H1 (cell line): ENCODE measurements around the gene SLC26A9. TPM values are rescaled to one million over a fixed set of nuclear protein-coding genes. Genes with fewer than 3 reads are reported as not detected.

ENCODE experiments used
- CHD7 ChIP-seq: fragments of 300-600 bp; sonication (generic); IDR thresholded peaks from 2 replicates; pipeline ENCODE4 v1.7.1; 2012; ENCODE audit warnings: low read length, moderate library complexity, mild to moderate bottlenecking, inconsistent platforms; ENCODE audit not compliant: insufficient replicate concordance
- SIRT6 ChIP-seq: IDR thresholded peaks from one replicate; pipeline ENCODE4 v1.7.1; 2012; ENCODE audit warnings: low read length, inconsistent platforms
- polyA plus RNA-seq, 7 experiments: library from polyadenylated mRNA; depleted of rRNA in 3 of 7; stranded (reverse) in 5 of 7; unstranded in 2 of 7; fragments of >200 nt in 5 of 7; fragments of 200-250 nt in 2 of 7; gene quantifications; 1 replicate in 5 of 7; 2 replicates in 1 of 7; 4 replicates in 1 of 7; pipeline versions ENCODE4 v1.2.1 to v1.2.3, GENCODE V29; 2011 to 2013; ENCODE audit warnings: missing spikeins in 2 of 7, mixed read lengths in 2 of 7
- total RNA-seq: library from RNA; stranded (reverse); fragmentation: NEBNext Ultra II Directional; extraction: Animal tissue kit (Norgen Biotek cat#: 25700); gene quantifications from 2 replicates; pipeline ENCODE4 v1.2.1, GENCODE V29; 2021
- TF ChIP-seq, protein P1 (sequence below), 3 experiments: IDR thresholded peaks; 1 replicate in 2 of 3; 2 replicates in 1 of 3; pipeline versions ENCODE4 v1.5.1 to v1.6.1; 2011; ENCODE audit warnings: low read length in 3 of 3, mild to moderate bottlenecking in 3 of 3, inconsistent platforms in 2 of 3, low read depth in 1 of 3, moderate library complexity in 1 of 3; ENCODE audit not compliant: insufficient read depth in 1 of 3; ENCODE audit errors: control extremely low read depth in 1 of 3

The SLC26A9 gene
- total and polyA plus RNA-seq, 2 of the 8 experiments (the other 6 are each of a cell fraction or from before 2014, with no cell fraction given), result not detected

DNA sequence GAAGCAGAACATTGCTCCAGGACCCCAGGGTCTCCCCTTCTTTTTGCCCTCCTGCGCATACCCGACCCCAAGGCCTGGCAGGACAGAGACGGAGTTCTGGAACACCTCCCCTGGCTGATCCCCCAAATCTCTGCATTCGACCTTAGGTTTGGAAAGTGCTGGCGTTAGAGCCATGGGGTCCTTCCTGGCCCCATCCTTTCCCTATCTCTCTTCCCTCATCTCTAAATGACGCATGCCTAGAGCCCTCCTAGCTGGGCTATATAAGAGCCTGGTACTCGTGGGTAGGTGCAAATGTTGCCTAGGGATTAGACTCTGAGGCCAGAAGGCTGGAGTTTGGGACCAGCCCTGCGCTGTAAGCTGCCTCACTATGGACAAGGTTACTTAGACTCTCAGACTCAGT is 16.6 kb downstream of the SLC26A9 start (continued):
- TF ChIP-seq CHD7 (no peak), SIRT6 (no peak)
- TF ChIP-seq, protein P1, sequence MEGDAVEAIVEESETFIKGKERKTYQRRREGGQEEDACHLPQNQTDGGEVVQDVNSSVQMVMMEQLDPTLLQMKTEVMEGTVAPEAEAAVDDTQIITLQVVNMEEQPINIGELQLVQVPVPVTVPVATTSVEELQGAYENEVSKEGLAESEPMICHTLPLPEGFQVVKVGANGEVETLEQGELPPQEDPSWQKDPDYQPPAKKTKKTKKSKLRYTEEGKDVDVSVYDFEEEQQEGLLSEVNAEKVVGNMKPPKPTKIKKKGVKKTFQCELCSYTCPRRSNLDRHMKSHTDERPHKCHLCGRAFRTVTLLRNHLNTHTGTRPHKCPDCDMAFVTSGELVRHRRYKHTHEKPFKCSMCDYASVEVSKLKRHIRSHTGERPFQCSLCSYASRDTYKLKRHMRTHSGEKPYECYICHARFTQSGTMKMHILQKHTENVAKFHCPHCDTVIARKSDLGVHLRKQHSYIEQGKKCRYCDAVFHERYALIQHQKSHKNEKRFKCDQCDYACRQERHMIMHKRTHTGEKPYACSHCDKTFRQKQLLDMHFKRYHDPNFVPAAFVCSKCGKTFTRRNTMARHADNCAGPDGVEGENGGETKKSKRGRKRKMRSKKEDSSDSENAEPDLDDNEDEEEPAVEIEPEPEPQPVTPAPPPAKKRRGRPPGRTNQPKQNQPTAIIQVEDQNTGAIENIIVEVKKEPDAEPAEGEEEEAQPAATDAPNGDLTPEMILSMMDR (IDR thresholded peaks at IDR 0.05; ENCODE audit: control extremely low read depth in 1 of 3, insufficient read depth in 1 of 3, low read depth in 1 of 3, low read length in 3 of 3), result no peak
